ENCODE measurements around the gene CCDC187.
"Not testable (repeated sequence)": the region's sequence is repeated elsewhere in the genome, so short reads cannot be mapped to it uniquely, and the experiment has no call there.

- not testable (repeated sequence) for TF ChIP-seq CTCF (conservative IDR thresholded peaks at IDR 0.05); ZFX (IDR thresholded peaks at IDR 0.05)
Observed at GRCh38 chr9:136266641-136267040, 37.3 kb downstream of the CCDC187 start.
